ENCODE results near the gene EIF6.
A peak's percentile ranks its signal among the peaks of the same experiment; 100 is the strongest.
"Not testable (repeated sequence)": the region's sequence is repeated elsewhere in the genome, so short reads cannot be mapped to it uniquely, and the experiment has no call there.

Gene EIF6

GRCh38 chr20:35319192-35319870 lies 34.8 kb upstream of the EIF6 start:
- H3K4me3 ChIP-seq (replicated peaks; ENCODE audit: low read depth, low read length): no peak overlapping the region
- no peak for TF ChIP-seq CTCF (IDR thresholded peaks at IDR 0.05; ENCODE audit: low read depth, low read length, missing control alignments)
- no peak for DNase-seq (ENCODE audit: extremely low read depth, low read depth)

GRCh38 chr20:35318502-35319157 lies 34.1 kb upstream of the EIF6 start:
- TF ChIP-seq CTCF (IDR thresholded peaks at IDR 0.05; ENCODE audit: low read depth, low read length, missing control alignments): no peak
- peak; percentile 79 for DNase-seq (ENCODE audit: extremely low read depth, low read depth)
- no peak overlapping the region for H3K4me3 ChIP-seq (replicated peaks; ENCODE audit: low read depth, low read length)

GRCh38 chr20:35317416-35318210 lies 33.0 kb upstream of the EIF6 start:
- DNase-seq (ENCODE audit: extremely low read depth, low read depth): no peak
- TF ChIP-seq CTCF (IDR thresholded peaks at IDR 0.05; ENCODE audit: low read depth, low read length, missing control alignments): no peak
- H3K4me3 ChIP-seq (replicated peaks; ENCODE audit: low read depth, low read length): no peak overlapping the region

GRCh38 chr20:35316086-35316485 lies 31.5 kb upstream of the EIF6 start:
- H3K4me3 ChIP-seq (replicated peaks; ENCODE audit: low read depth, low read length): no peak overlapping the region
- no peak for DNase-seq (ENCODE audit: extremely low read depth, low read depth)
- no peak for TF ChIP-seq CTCF (IDR thresholded peaks at IDR 0.05; ENCODE audit: low read depth, low read length, missing control alignments)

- not testable (repeated sequence) for DNase-seq (ENCODE audit: extremely low read depth, low read depth); H3K4me3 ChIP-seq (replicated peaks; ENCODE audit: low read depth, low read length)
Measured at GRCh38 chr20:35315632-35316020, 31.1 kb upstream of the EIF6 start.

GRCh38 chr20:35314816-35315631 lies 30.5 kb upstream of the EIF6 start:
- H3K4me3 ChIP-seq (replicated peaks; ENCODE audit: low read depth, low read length): no peak overlapping the region
- TF ChIP-seq CTCF (IDR thresholded peaks at IDR 0.05; ENCODE audit: low read depth, low read length, missing control alignments): no peak
- DNase-seq (ENCODE audit: extremely low read depth, low read depth): no peak

All from HFF-Myc (cell line).